Hepatocyte (in vitro differentiated cells): ENCODE measurements around the gene IGSF6. TPM values are rescaled to one million over a fixed set of nuclear protein-coding genes. Genes with fewer than 3 reads are reported as not detected.
"Not testable (repeated sequence)": the region's sequence is repeated elsewhere in the genome, so short reads cannot be mapped to it uniquely, and the experiment has no call there.

Experiments used
- DNase-seq: peaks from one replicate; pipeline ENCODE4 v3.0.0-alpha.2; 2016; ENCODE audit warnings: low spot score
- H2AFZ ChIP-seq: fragments of 200-600 bp; sonication (generic); 2 replicates; pipeline ENCODE4 v1.6.0; 2016; ENCODE audit warnings: antibody characterized with exemption, mild to moderate bottlenecking
- H3K27ac ChIP-seq: fragments of 200-600 bp; sonication (generic); 2 replicates; pipeline ENCODE4 v1.5.1; 2016; ENCODE audit warnings: mild to moderate bottlenecking
- H3K27me3 ChIP-seq: fragments of 200-600 bp; sonication (generic); 2 replicates; pipeline ENCODE4 v1.6.1; 2016
- H3K36me3 ChIP-seq: fragments of 200-600 bp; sonication (generic); replicated peaks from 2 replicates; pipeline ENCODE4 v1.5.1; 2016; ENCODE audit warnings: low read depth; ENCODE audit not compliant: insufficient read depth
- H3K4me1 ChIP-seq: fragments of 200-600 bp; sonication (generic); 2 replicates; pipeline ENCODE4 v1.5.1; 2016; ENCODE audit warnings: mild to moderate bottlenecking, moderate library complexity; ENCODE audit not compliant: insufficient read depth
- H3K4me2 ChIP-seq: fragments of 200-600 bp; sonication (generic); 2 replicates; pipeline ENCODE4 v1.6.0; 2016
- H3K4me3 ChIP-seq: fragments of 200-600 bp; sonication (generic); 2 replicates; pipeline ENCODE4 v1.5.1; 2016; ENCODE audit warnings: mild to moderate bottlenecking
- H3K79me2 ChIP-seq: fragments of 200-600 bp; sonication (generic); 2 replicates; pipeline ENCODE4 v1.6.0; 2017; ENCODE audit warnings: mild to moderate bottlenecking
- H3K9me2 ChIP-seq: fragments of 200-600 bp; sonication (generic); replicated peaks from 2 replicates; pipeline ENCODE4 v1.6.0; 2017; ENCODE audit warnings: mild to moderate bottlenecking; ENCODE audit not compliant: insufficient read depth
- H3K9me3 ChIP-seq: fragments of 200-600 bp; sonication (generic); 2 replicates; pipeline ENCODE4 v1.5.1; 2016; ENCODE audit warnings: low read depth, mild to moderate bottlenecking
- H4K20me1 ChIP-seq: fragments of 200-600 bp; sonication (generic); 2 replicates; pipeline ENCODE4 v1.6.0; 2016; ENCODE audit warnings: mild to moderate bottlenecking; ENCODE audit not compliant: insufficient read depth, poor library complexity, severe bottlenecking
- CTCF ChIP-seq: fragments of 200-600 bp; sonication (generic); IDR thresholded peaks from 2 replicates; pipeline ENCODE4 v1.5.1; 2016; ENCODE audit warnings: antibody characterized with exemption, mild to moderate bottlenecking; ENCODE audit not compliant: poor library complexity
- EZH2 ChIP-seq: fragments of 200-600 bp; sonication (generic); IDR thresholded peaks from 2 replicates; pipeline ENCODE4 v1.6.1; 2016; ENCODE audit warnings: antibody characterized with exemption, mild to moderate bottlenecking, borderline replicate concordance
- EZH2phosphoT487 ChIP-seq: fragments of 200-600 bp; sonication (generic); IDR thresholded peaks from one replicate; pipeline ENCODE4 v1.6.1; 2018; ENCODE audit warnings: antibody characterized with exemption, mild to moderate bottlenecking, low read depth, moderate library complexity; ENCODE audit not compliant: unreplicated experiment, severe bottlenecking
- WGBS: methylation state at CpG from one replicate; pipeline ENCODE4 v1.1.6; 2016; ENCODE audit warnings: low lambda C conversion rate; ENCODE audit errors: missing lambda C conversion rate; 5-methylcytosine and 5-hydroxymethylcytosine counted together
- polyA plus RNA-seq: library from polyadenylated mRNA; unstranded; fragments of >200 nt; fragmentation: Nextera tagmentation; extraction: Ambion mirVana; gene quantifications from 2 replicates; pipeline ENCODE4 v1.2.1, GENCODE V29; 2016
- total RNA-seq: library from RNA; depleted of rRNA; stranded (reverse); fragments of >200 nt; gene quantifications from 2 replicates; pipeline ENCODE4 v1.2.3, GENCODE V29; 2014

The IGSF6 gene
- total and polyA plus RNA-seq, 2 experiments from 2014 or later: 0.70 to 2.2 TPM

GRCh38 chr16:21650521-21650920, 1.9 kb downstream of the IGSF6 start:
- Histone ChIP-seq H4K20me1 (no peaks in the 10 kb centered on the region), H3K9me2 (no peaks in the 10 kb centered on the region), H2AFZ (no peak overlapping the region), H3K9me3 (no peaks in the 10 kb centered on the region), H3K27me3 (no peaks in the 10 kb centered on the region), H3K4me3 (no peak overlapping the region), H3K36me3 (no peaks in the 10 kb centered on the region), H3K4me1 (no peaks in the 10 kb centered on the region), H3K27ac (no peak overlapping the region), H3K79me2 (peaks cover 32% of the 10 kb centered on the region), H3K4me2 (no peak overlapping the region)
- TF ChIP-seq EZH2phosphoT487: no peak
- TF ChIP-seq EZH2: no peak
- TF ChIP-seq CTCF: no peak
- no peak for DNase-seq
- 100% methylated on average over 1 of the region's 1 CpG for WGBS

- not testable (repeated sequence) for DNase-seq, H3K4me2 ChIP-seq, H2AFZ ChIP-seq, H3K9me2 ChIP-seq, H4K20me1 ChIP-seq, H3K27me3 ChIP-seq, H3K4me3 ChIP-seq, H3K9me3 ChIP-seq, H3K4me1 ChIP-seq, H3K27ac ChIP-seq, H3K36me3 ChIP-seq
- WGBS: 97% methylated on average over 12 of the region's 12 CpGs
- peaks cover 35% of the 10 kb centered on the region for H3K79me2 ChIP-seq
Measured at GRCh38 chr16:21649826-21650406, 2.5 kb downstream of the IGSF6 start.

- no peak overlapping the region for H3K4me3 ChIP-seq
- 95% methylated on average over 9 of the region's 9 CpGs for WGBS
- H3K27me3 ChIP-seq: no peaks in the 10 kb centered on the region
- H4K20me1 ChIP-seq: no peaks in the 10 kb centered on the region
- peaks cover 45% of the 10 kb centered on the region for H3K79me2 ChIP-seq
- no peaks in the 10 kb centered on the region for H3K4me1 ChIP-seq
- H3K9me2 ChIP-seq: no peaks in the 10 kb centered on the region
- H3K4me2 ChIP-seq: no peak overlapping the region
- H3K9me3 ChIP-seq: no peaks in the 10 kb centered on the region
- TF ChIP-seq EZH2phosphoT487 (no peak), EZH2 (no peak), CTCF (no peak)
- H3K27ac ChIP-seq: no peak overlapping the region
- no peaks in the 10 kb centered on the region for H3K36me3 ChIP-seq
- H2AFZ ChIP-seq: no peak overlapping the region
- no peak for DNase-seq
Measured at GRCh38 chr16:21647562-21648164, 4.7 kb downstream of the IGSF6 start.

- 94% methylated on average over 18 of the region's 18 CpGs for WGBS
- H3K9me2 ChIP-seq: no peaks in the 10 kb centered on the region
- no peak for DNase-seq
- TF ChIP-seq EZH2 (no peak), CTCF (no peak), EZH2phosphoT487 (no peak)
- H4K20me1 ChIP-seq: no peaks in the 10 kb centered on the region
- no peak overlapping the region for H3K4me2 ChIP-seq
- no peak overlapping the region for H3K4me3 ChIP-seq
- H2AFZ ChIP-seq: no peak overlapping the region
- H3K79me2 ChIP-seq: peaks cover 41% of the 10 kb centered on the region
- H3K27me3 ChIP-seq: no peaks in the 10 kb centered on the region
- H3K4me1 ChIP-seq: no peaks in the 10 kb centered on the region
- no peak overlapping the region for H3K27ac ChIP-seq
- no peaks in the 10 kb centered on the region for H3K9me3 ChIP-seq
- no peaks in the 10 kb centered on the region for H3K36me3 ChIP-seq
Measured at GRCh38 chr16:21646721-21647561, 5.5 kb downstream of the IGSF6 start.
